HG03575 (cell line): ENCODE results near the gene GABRR2.
"Not testable (repeated sequence)": the region's sequence is repeated elsewhere in the genome, so short reads cannot be mapped to it uniquely, and the experiment has no call there.

ENCODE experiments used
- ATAC-seq: cut with Tn5 transposase; IDR thresholded peaks from one replicate; pipeline ENCODE4 v1.9.1; 2021; ENCODE audit not compliant: unreplicated experiment, insufficient number of reproducible peaks, low FRiP score; ENCODE audit errors: extremely low read depth

The GABRR2 gene

DNA sequence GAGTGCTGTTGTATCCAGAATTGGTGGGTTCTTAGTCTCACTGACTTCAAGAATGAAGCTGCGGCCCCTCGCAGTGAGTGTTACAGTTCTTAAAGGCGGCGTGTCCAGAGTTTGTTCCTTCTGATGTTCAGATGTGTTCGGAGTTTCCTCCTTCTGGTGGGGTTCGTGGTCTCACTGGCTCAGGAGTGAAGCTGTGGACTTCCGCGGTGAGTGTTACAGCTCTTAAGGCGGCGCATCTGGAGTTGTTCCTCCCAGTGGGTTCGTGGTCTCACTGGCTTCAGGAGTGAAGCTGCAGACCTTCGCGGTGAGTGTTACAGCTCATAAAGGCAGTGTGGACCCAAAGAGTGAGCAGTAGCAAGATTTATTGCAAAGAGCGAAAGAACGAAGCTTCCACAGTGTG lies 81.5 kb downstream of the GABRR2 start:
- not testable (repeated sequence) for ATAC-seq

GRCh38 chr6:89222712-89223039 lies 92.4 kb downstream of the GABRR2 start:
- no peak for ATAC-seq

DNA sequence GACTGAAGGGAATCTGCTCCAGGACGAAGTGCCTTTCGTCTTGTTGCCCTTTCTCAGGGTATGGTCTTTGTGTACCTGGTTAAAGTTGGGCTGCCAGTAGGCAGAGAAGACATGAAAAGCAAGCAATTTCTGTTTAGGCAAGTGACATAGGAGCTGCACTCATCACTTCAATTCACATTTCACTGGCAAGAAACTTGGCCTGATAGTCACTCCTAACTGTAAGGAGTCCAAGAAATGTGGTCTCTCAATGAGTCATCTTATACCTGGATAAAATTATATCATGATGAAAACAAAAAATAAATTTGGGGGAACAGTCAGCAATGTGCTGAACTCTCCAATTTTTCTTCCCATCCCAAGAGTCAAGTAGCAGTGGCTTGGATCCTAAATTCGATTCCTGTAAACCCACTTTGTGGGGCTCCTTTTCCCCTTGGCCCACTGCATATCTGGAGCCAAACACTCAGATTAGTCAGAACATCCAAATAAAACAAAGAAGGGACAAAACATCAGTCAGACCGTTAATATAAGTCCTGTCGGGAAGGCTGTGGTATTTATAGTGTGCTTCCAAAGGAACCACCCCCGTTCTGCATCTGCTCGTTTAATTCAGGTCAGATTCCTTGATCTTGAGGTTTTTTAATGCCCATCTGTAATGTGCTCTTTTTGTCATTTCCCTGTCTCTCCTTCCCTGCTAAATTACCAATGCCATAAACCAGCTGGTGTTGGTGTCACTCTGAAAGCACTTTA lies 93.0 kb downstream of the GABRR2 start:
- no peak for ATAC-seq

- ATAC-seq: no peak
These were observed 94.0 kb downstream of the GABRR2 start for GRCh38 chr6:89221129-89221528.

GRCh38 chr6:89217299-89217910 lies 97.7 kb downstream of the GABRR2 start, which contains the start of gene GABRR1:
TSS of gene GABRR1 (minus strand) at chr6:89217358. CDS start at chr6:89217322, 36 bp downstream.
- ATAC-seq: no peak

- ATAC-seq: no peak
These were observed 98.7 kb downstream of the GABRR2 start for GRCh38 chr6:89216411-89216810.

DNA sequence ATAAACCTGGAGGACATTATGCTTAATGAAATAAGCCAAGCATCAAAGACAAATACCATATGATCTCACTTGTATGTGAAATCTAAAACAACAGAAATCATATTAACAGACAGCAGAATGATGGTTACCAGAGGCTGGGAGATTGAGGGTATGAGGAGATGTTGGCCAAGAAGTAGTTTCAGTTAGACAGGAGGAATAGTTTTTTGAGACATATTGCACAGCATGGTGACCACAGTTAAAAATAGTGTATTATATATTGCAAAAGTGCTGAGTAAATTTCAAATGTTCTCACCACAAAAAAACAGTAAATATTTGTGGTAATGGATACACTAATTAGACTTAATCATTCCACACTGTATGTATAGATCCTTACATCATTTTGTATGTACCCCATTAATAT lies 99.7 kb downstream of the GABRR2 start:
- ATAC-seq: no peak

GRCh38 chr6:89214197-89214596 lies 100.9 kb downstream of the GABRR2 start:
- ATAC-seq: no peak

- no peak for ATAC-seq
These were observed 102.6 kb downstream of the GABRR2 start for GRCh38 chr6:89212472-89212871.

GRCh38 chr6:89209457-89209856 lies 105.6 kb downstream of the GABRR2 start:
- ATAC-seq: no peak

DNA sequence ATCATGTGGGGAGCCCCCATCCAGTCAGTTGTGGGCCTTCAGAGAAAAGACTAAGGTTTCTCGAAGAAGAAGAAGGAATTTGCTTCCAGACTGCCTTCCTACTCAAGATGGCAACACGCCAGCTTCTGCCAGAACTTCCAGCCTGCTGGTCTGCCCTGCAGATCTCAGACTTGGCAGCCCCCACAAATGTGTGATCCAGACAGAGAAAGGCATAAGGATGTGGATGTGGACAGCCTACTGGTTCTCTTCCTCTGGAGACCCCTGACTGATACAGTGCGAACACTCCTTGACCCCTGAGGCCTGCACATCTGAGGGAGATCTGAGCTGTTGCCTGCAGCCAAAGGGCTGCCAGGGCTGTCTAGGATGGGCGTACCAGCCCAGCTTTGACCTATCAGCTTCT lies 106.5 kb downstream of the GABRR2 start:
- ATAC-seq: no peak
